ENCODE data around the gene HNRNPLL.

GRCh38 chr2:38602136-38602731 is 494 bp downstream of the HNRNPLL start:
- TF ChIP-seq CTCF (IDR thresholded peaks at IDR 0.05) (peak in 1 of 6 experiments; percentile 11), POLR2A (IDR thresholded peaks at IDR 0.05) (no peak)

All from esophagus squamous epithelium (tissue), 4 donors.